GM12878 (cell line): Measurements from ENCODE around the gene DNAI2.

Experiments used
- ATF7 ChIP-seq: fragments of 450-650 bp; IDR thresholded peaks from 2 replicates; pipeline ENCODE4 v1.6.1; 2016; ENCODE audit warnings: low read depth, mild to moderate bottlenecking
- CEBPB ChIP-seq, 2 experiments: fragments of 150-350 bp in 1 of 2; IDR thresholded peaks; 2 replicates each; pipeline ENCODE4 v1.6.1; 2012 to 2014; ENCODE audit warnings: low read depth in 2 of 2, low read length in 2 of 2, borderline replicate concordance in 1 of 2, inconsistent platforms in 1 of 2
- ESRRA ChIP-seq: IDR thresholded peaks from 2 replicates; pipeline ENCODE4 v1.6.1; 2012; ENCODE audit warnings: mild to moderate bottlenecking, low read length, improper control_type of control experiment
- GATAD2B ChIP-seq: fragments of 450-650 bp; conservative IDR thresholded peaks from 2 replicates; pipeline ENCODE4 v1.6.1; 2017; ENCODE audit warnings: low read depth, mild to moderate bottlenecking, moderate library complexity
- POLR2AphosphoS2 ChIP-seq: IDR thresholded peaks from 2 replicates; pipeline ENCODE4 v1.6.1; 2011; ENCODE audit warnings: low read depth, mild to moderate bottlenecking, low read length, improper control_type of control experiment, moderate library complexity
- ZNF274 ChIP-seq: IDR thresholded peaks from one replicate; pipeline ENCODE4 v1.8.0; 2011; ENCODE audit not compliant: insufficient read length, insufficient read depth
- TF ChIP-seq, protein P1 (sequence below), 3 experiments: IDR thresholded peaks in 2 of 3; conservative IDR thresholded peaks in 1 of 3; 2 replicates each; pipeline ENCODE4 v1.5.1; 2011; ENCODE audit warnings: low read depth in 3 of 3, low read length in 3 of 3, mild to moderate bottlenecking in 3 of 3, control low read depth in 2 of 3, moderate library complexity in 2 of 3, inconsistent platforms in 1 of 3, mixed read lengths in 1 of 3; ENCODE audit not compliant: control insufficient read depth in 2 of 3, insufficient read depth in 1 of 3; ENCODE audit errors: extremely low read depth in 1 of 3
- TF ChIP-seq, protein P2 (sequence below): IDR thresholded peaks from 2 replicates; pipeline ENCODE4 v1.6.1; 2011; ENCODE audit warnings: low read depth, low read length, improper control_type of control experiment, borderline replicate concordance

DNA sequence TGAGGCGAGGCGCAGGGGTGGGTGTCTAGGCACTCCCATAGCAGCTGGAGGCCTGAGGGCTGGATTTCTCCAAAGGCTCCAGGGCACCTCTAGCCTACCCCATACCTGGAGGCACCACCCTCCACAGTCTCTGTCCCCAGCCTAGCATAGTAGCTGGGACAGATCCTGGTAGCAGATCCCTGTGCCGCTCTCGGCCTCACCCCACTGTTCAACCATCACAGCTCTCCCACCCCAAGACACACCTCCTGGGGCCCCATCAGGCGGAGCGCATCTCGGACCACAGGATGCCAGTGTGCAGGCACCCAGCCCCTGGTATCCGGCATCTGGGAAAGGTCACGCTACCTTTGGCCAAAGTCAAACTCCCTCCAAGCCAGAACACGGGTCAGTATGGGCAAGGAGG lies 80.5 kb downstream of the DNAI2 start:
- no peak for TF ChIP-seq ATF7
- no peak for TF ChIP-seq POLR2AphosphoS2
- TF ChIP-seq, protein P1, sequence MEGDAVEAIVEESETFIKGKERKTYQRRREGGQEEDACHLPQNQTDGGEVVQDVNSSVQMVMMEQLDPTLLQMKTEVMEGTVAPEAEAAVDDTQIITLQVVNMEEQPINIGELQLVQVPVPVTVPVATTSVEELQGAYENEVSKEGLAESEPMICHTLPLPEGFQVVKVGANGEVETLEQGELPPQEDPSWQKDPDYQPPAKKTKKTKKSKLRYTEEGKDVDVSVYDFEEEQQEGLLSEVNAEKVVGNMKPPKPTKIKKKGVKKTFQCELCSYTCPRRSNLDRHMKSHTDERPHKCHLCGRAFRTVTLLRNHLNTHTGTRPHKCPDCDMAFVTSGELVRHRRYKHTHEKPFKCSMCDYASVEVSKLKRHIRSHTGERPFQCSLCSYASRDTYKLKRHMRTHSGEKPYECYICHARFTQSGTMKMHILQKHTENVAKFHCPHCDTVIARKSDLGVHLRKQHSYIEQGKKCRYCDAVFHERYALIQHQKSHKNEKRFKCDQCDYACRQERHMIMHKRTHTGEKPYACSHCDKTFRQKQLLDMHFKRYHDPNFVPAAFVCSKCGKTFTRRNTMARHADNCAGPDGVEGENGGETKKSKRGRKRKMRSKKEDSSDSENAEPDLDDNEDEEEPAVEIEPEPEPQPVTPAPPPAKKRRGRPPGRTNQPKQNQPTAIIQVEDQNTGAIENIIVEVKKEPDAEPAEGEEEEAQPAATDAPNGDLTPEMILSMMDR (IDR thresholded peaks at IDR 0.05 in 2 of 3, conservative IDR thresholded peaks at IDR 0.05 in 1 of 3; ENCODE audit: control insufficient read depth in 2 of 3, extremely low read depth in 1 of 3, insufficient read depth in 1 of 3, low read depth in 3 of 3, low read length in 3 of 3) = no peak
- TF ChIP-seq CEBPB (IDR thresholded peaks at IDR 0.05; ENCODE audit: borderline replicate concordance in 1 of 2, low read depth in 2 of 2, low read length in 2 of 2) = no peak
- TF ChIP-seq, protein P2, sequence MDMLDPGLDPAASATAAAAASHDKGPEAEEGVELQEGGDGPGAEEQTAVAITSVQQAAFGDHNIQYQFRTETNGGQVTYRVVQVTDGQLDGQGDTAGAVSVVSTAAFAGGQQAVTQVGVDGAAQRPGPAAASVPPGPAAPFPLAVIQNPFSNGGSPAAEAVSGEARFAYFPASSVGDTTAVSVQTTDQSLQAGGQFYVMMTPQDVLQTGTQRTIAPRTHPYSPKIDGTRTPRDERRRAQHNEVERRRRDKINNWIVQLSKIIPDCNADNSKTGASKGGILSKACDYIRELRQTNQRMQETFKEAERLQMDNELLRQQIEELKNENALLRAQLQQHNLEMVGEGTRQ = no peak
- TF ChIP-seq ESRRA = no peak
- no peak for TF ChIP-seq ZNF274
- no peak for TF ChIP-seq GATAD2B
